IMR-90 (cell line): ENCODE data around the gene AP4M1. TPM values are rescaled to one million over a fixed set of nuclear protein-coding genes. Genes with fewer than 3 reads are reported as not detected.
A peak's percentile ranks its signal among the peaks of the same experiment; 100 is the strongest.

ENCODE experiments used
- ATAC-seq: fragments of 200-7000 bp; cut with Tn5 transposase; 2 replicates; pipeline ENCODE4 v1.9.1; 2020; ENCODE audit warnings: low read depth, mild to moderate bottlenecking, moderate library complexity
- BruUV-seq: library from RNA; stranded (reverse); fragments of 400-500 nt; replicated peaks from 2 replicates; lab custom pipeline; 2021; lab: Mats Ljungman, UMichigan
- CTCF ChIA-PET: fragments of 300-600 bp; formaldehyde crosslinking; extraction: SDS; loops from one replicate; lab custom pipeline; 2021; ENCODE audit warnings: antibody characterized with exemption; lab: Yijun Ruan, JAX
- POLR2A ChIA-PET: fragments of 300-600 bp; sonication (Branson Sonifier 250); formaldehyde crosslinking; loops from one replicate; lab custom pipeline; 2022; ENCODE audit warnings: antibody characterized with exemption; ENCODE audit not compliant: unreplicated experiment; lab: Charles Lee
- DNase-seq: peaks from one replicate; pipeline ENCODE4 v3.0.0; 2013
- H2AFZ ChIP-seq: replicated peaks from 2 replicates; pipeline ENCODE3; 2013; ENCODE audit warnings: low read length, mild to moderate bottlenecking; ENCODE audit not compliant: poor library complexity
- H2AK5ac ChIP-seq: 2 replicates; pipeline ENCODE4 v1.6.1; 2013; ENCODE audit warnings: low read depth, low read length, inconsistent platforms
- H2AK9ac ChIP-seq: replicated peaks from 2 replicates; pipeline ENCODE3; 2013; ENCODE audit warnings: mild to moderate bottlenecking, low read depth, low read length, moderate library complexity; ENCODE audit not compliant: poor library complexity
- H2BK120ac ChIP-seq: 2 replicates; pipeline ENCODE4 v1.6.1; 2013; ENCODE audit warnings: low read depth, low read length, inconsistent platforms
- H2BK15ac ChIP-seq: 3 replicates; pipeline ENCODE4 v1.6.1; 2013; ENCODE audit warnings: low read depth, low read length, inconsistent platforms
- H2BK20ac ChIP-seq: 2 replicates; pipeline ENCODE4 v1.6.1; 2013; ENCODE audit warnings: low read depth, mild to moderate bottlenecking, inconsistent platforms, low read length, moderate library complexity
- H2BK5ac ChIP-seq: 2 replicates; pipeline ENCODE4 v1.6.1; 2013; ENCODE audit warnings: mild to moderate bottlenecking, low read depth, low read length, inconsistent platforms; ENCODE audit not compliant: poor library complexity, severe bottlenecking
- H3K14ac ChIP-seq: replicated peaks from 2 replicates; pipeline ENCODE4 v1.6.1; 2013; ENCODE audit warnings: low read depth, low read length, inconsistent platforms
- H3K18ac ChIP-seq: 2 replicates; pipeline ENCODE4 v1.6.1; 2013; ENCODE audit warnings: low read depth, low read length, control low read depth
- H3K23ac ChIP-seq: 2 replicates; pipeline ENCODE4 v1.6.1; 2013; ENCODE audit warnings: low read depth, low read length, inconsistent platforms
- H3K27ac ChIP-seq: 2 replicates; pipeline ENCODE4 v1.5.1; 2013; ENCODE audit warnings: mild to moderate bottlenecking, control low read depth, low read length; ENCODE audit not compliant: insufficient read depth
- H3K27me3 ChIP-seq: 2 replicates; pipeline ENCODE4 v1.6.1; 2013; ENCODE audit warnings: low read length; ENCODE audit not compliant: control insufficient read depth, insufficient read depth
- H3K36me3 ChIP-seq: 2 replicates; pipeline ENCODE4 v1.6.1; 2013; ENCODE audit warnings: low read length, mixed read lengths; ENCODE audit not compliant: control insufficient read depth, insufficient read depth
- H3K4ac ChIP-seq: 2 replicates; pipeline ENCODE4 v1.6.1; 2013; ENCODE audit warnings: low read depth, low read length, inconsistent platforms
- H3K4me1 ChIP-seq: 2 replicates; pipeline ENCODE4 v1.6.1; 2013; ENCODE audit warnings: low read length, mixed read lengths; ENCODE audit not compliant: control insufficient read depth, insufficient read depth
- H3K4me2 ChIP-seq: 2 replicates; pipeline ENCODE4 v1.6.1; 2013; ENCODE audit warnings: low read depth, mild to moderate bottlenecking, control low read depth, low read length, moderate library complexity
- H3K4me3 ChIP-seq: 2 replicates; pipeline ENCODE4 v1.5.1; 2013; ENCODE audit warnings: low read depth, mild to moderate bottlenecking, control low read depth, low read length, moderate library complexity; ENCODE audit not compliant: insufficient read depth
- H3K56ac ChIP-seq: 2 replicates; pipeline ENCODE4 v1.6.1; 2013; ENCODE audit warnings: low read length, inconsistent platforms; ENCODE audit not compliant: insufficient read depth; ENCODE audit errors: extremely low read depth
- H3K79me1 ChIP-seq, 2 experiments: 2 replicates each; pipeline ENCODE4 v1.6.1; 2013; ENCODE audit warnings: low read length in 2 of 2, inconsistent platforms in 1 of 2, low read depth in 1 of 2
- H3K9ac ChIP-seq: 2 replicates; pipeline ENCODE4 v1.6.1; 2013; ENCODE audit warnings: low read depth, low read length, control low read depth
- H3K9me1 ChIP-seq: 2 replicates; pipeline ENCODE4 v1.6.1; 2013; ENCODE audit warnings: low read length, inconsistent platforms; ENCODE audit not compliant: insufficient read depth
- H3K9me3 ChIP-seq: 2 replicates; pipeline ENCODE4 v1.6.1; 2013; ENCODE audit warnings: low read length; ENCODE audit not compliant: control insufficient read depth, insufficient read depth
- H4K20me1 ChIP-seq: 2 replicates; pipeline ENCODE4 v1.6.1; 2013; ENCODE audit warnings: low read length, inconsistent platforms; ENCODE audit not compliant: insufficient read depth
- H4K5ac ChIP-seq: 2 replicates; pipeline ENCODE4 v1.6.1; 2013; ENCODE audit warnings: mild to moderate bottlenecking, low read depth, low read length, control low read depth
- H4K8ac ChIP-seq, 2 experiments: 2 replicates each; pipeline ENCODE4 v1.6.1; 2013; ENCODE audit warnings: low read depth in 2 of 2, low read length in 2 of 2, control low read depth in 1 of 2, inconsistent platforms in 1 of 2
- H4K91ac ChIP-seq: 2 replicates; pipeline ENCODE4 v1.6.1; 2013; ENCODE audit warnings: low read depth, low read length, inconsistent platforms; ENCODE audit not compliant: insufficient read depth
- BHLHE40 ChIP-seq: fragments of 150-350 bp; IDR thresholded peaks from 2 replicates; pipeline ENCODE4 v1.6.1; 2016; ENCODE audit warnings: mild to moderate bottlenecking, low read depth, low read length
- CEBPB ChIP-seq: IDR thresholded peaks from 2 replicates; pipeline ENCODE4 v1.6.1; 2012; ENCODE audit warnings: low read depth, low read length, improper control_type of control experiment
- CHD1 ChIP-seq: IDR thresholded peaks from 2 replicates; pipeline ENCODE4 v1.6.1; 2012; ENCODE audit warnings: low read depth, low read length, improper control_type of control experiment
- FOS ChIP-seq: fragments of 150-350 bp; IDR thresholded peaks from 2 replicates; pipeline ENCODE4 v1.6.1; 2016; ENCODE audit warnings: low read depth, low read length
- MAFK ChIP-seq: IDR thresholded peaks from 2 replicates; pipeline ENCODE4 v1.6.1; 2012; ENCODE audit warnings: low read depth, low read length, improper control_type of control experiment
- MAZ ChIP-seq: IDR thresholded peaks from 2 replicates; pipeline ENCODE4 v1.6.1; 2012; ENCODE audit warnings: low read depth, mild to moderate bottlenecking, low read length, improper control_type of control experiment, moderate library complexity, borderline replicate concordance
- NFE2L2 ChIP-seq: fragments of 150-350 bp; IDR thresholded peaks from 2 replicates; pipeline ENCODE4 v1.6.1; 2016; ENCODE audit warnings: low read depth, mild to moderate bottlenecking, low read length
- POLR2A ChIP-seq: IDR thresholded peaks from 2 replicates; pipeline ENCODE4 v1.6.1; 2012; ENCODE audit warnings: mild to moderate bottlenecking, low read depth, low read length
- RAD21 ChIP-seq: IDR thresholded peaks from 2 replicates; pipeline ENCODE4 v1.6.1; 2012; ENCODE audit warnings: low read length, improper control_type of control experiment
- RCOR1 ChIP-seq: IDR thresholded peaks from 2 replicates; pipeline ENCODE4 v1.6.1; 2012; ENCODE audit warnings: mild to moderate bottlenecking, low read length, improper control_type of control experiment; ENCODE audit not compliant: insufficient replicate concordance
- RFX5 ChIP-seq: IDR thresholded peaks from 2 replicates; pipeline ENCODE4 v1.8.0; 2012; ENCODE audit warnings: low read depth, mild to moderate bottlenecking, low read length, moderate library complexity
- SMC3 ChIP-seq: fragments of 150-350 bp; IDR thresholded peaks from 2 replicates; pipeline ENCODE4 v1.6.1; 2016; ENCODE audit warnings: low read depth, mild to moderate bottlenecking, antibody characterized with exemption, low read length, moderate library complexity
- USF2 ChIP-seq: fragments of 150-350 bp; IDR thresholded peaks from 2 replicates; pipeline ENCODE4 v1.6.1; 2017; ENCODE audit warnings: mild to moderate bottlenecking, antibody characterized with exemption, low read length, low read depth
- WGBS, 2 experiments: methylation state at CpG; one replicate each; pipeline versions ENCODE4 v1.1.5 to v1.1.7; 2013; ENCODE audit warnings: missing lambda C conversion rate in 2 of 2; ENCODE audit not compliant: insufficient read length in 1 of 2; ENCODE audit errors: extremely low coverage in 2 of 2; 5-methylcytosine and 5-hydroxymethylcytosine counted together
- dilution Hi-C: fragments of 300-500 bp; cut with HindIII; formaldehyde crosslinking; loops from one replicate; pipeline ENCODE4 v1.14.3; 2018; ENCODE audit warnings: low sequenced_read_pairs; ENCODE audit not compliant: unreplicated experiment
- in situ Hi-C: fragments of 300-500 bp; cut with MboI; formaldehyde crosslinking; loops from 3 replicates; pipeline ENCODE4 v1.14.3; 2019; ENCODE audit warnings: low sequenced_read_pairs, inconsistent platforms, mixed read lengths
- intact Hi-C: fragments of 100-400 bp; cut with micrococcal nuclease; formaldehyde crosslinking; loops from 2 replicates; pipeline ENCODE4 v1.10.0; 2022
- polyA plus RNA-seq, 3 experiments: library from polyadenylated mRNA; depleted of rRNA; stranded (reverse); fragments of >200 nt; gene quantifications; 2 replicates each; pipeline ENCODE4 v1.2.3, GENCODE V29; 2012; ENCODE audit warnings: low replicate concordance in 1 of 3
- total RNA-seq: library from RNA; depleted of rRNA; stranded (reverse); fragments of >200 nt; gene quantifications from 2 replicates; pipeline ENCODE4 v1.2.3, GENCODE V29; 2012
- TF ChIP-seq, protein P1 (sequence below): conservative IDR thresholded peaks from 2 replicates; pipeline ENCODE4 v1.5.1; 2012; ENCODE audit warnings: mild to moderate bottlenecking, low read depth, low read length, improper control_type of control experiment

AP4M1 gene
- total and polyA plus RNA-seq, 2 of the 4 experiments (the other 2 are of a cell fraction), result 21.1 to 21.4 TPM

- Histone ChIP-seq H3K79me1 (peaks cover 32 to 77% of the 10 kb centered on the region in 2 experiments), H2AK9ac (peak overlapping the region; percentile 42), H3K4me3 (no peak overlapping the region), H3K56ac (no peak overlapping the region), H3K4me2 (no peak overlapping the region), H3K9ac (no peak overlapping the region), H3K9me3 (no peaks in the 10 kb centered on the region), H2AFZ (no peak overlapping the region), H2AK5ac (no peak overlapping the region), H4K91ac (no peak overlapping the region), H2BK120ac (no peak overlapping the region), H3K18ac (no peak overlapping the region), H2BK15ac (no peak overlapping the region), H4K20me1 (peaks cover 23% of the 10 kb centered on the region), H4K5ac (no peak overlapping the region), H3K27me3 (no peaks in the 10 kb centered on the region), H3K14ac (no peak overlapping the region), H4K8ac (no peak overlapping the region), H3K27ac (no peak overlapping the region), H2BK5ac (no peak overlapping the region), H3K4me1 (peaks cover 6% of the 10 kb centered on the region), H3K23ac (no peak overlapping the region), H3K4ac (no peak overlapping the region), H2BK20ac (no peak overlapping the region), H3K9me1 (no peaks in the 10 kb centered on the region), H3K36me3 (peaks cover 42% of the 10 kb centered on the region)
- POLR2A ChIA-PET, result interaction anchor here (0.6 kb wide), 1 partner anchor 67 kb away, joined by 3 read pairs; no protein-coding TSS in a partner anchor
- in situ Hi-C loops, result no loop called here
- WGBS, 2 experiments, result 100% methylated on average over 1 of the region's 16 CpGs; no CpG with 5 or more reads in 1 of the 2 experiments
- CTCF ChIA-PET, result no interaction called here
- ATAC-seq, result no peak
- DNase-seq, result no peak
- TF ChIP-seq POLR2A (no peak), MAFK (no peak), MAZ (no peak), USF2 (no peak), CEBPB (no peak), RFX5 (no peak), RCOR1 (no peak), FOS (no peak), RAD21 (no peak), CHD1 (no peak), BHLHE40 (no peak), SMC3 (no peak), NFE2L2 (no peak)
- TF ChIP-seq, protein P1, sequence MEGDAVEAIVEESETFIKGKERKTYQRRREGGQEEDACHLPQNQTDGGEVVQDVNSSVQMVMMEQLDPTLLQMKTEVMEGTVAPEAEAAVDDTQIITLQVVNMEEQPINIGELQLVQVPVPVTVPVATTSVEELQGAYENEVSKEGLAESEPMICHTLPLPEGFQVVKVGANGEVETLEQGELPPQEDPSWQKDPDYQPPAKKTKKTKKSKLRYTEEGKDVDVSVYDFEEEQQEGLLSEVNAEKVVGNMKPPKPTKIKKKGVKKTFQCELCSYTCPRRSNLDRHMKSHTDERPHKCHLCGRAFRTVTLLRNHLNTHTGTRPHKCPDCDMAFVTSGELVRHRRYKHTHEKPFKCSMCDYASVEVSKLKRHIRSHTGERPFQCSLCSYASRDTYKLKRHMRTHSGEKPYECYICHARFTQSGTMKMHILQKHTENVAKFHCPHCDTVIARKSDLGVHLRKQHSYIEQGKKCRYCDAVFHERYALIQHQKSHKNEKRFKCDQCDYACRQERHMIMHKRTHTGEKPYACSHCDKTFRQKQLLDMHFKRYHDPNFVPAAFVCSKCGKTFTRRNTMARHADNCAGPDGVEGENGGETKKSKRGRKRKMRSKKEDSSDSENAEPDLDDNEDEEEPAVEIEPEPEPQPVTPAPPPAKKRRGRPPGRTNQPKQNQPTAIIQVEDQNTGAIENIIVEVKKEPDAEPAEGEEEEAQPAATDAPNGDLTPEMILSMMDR, result no peak
- no TSS peak for BruUV-seq
- intact Hi-C loops, result no loop called here
- dilution Hi-C loops, result no loop called here
Measured at GRCh38 chr7:100153708-100154535, 52.5 kb downstream of the AP4M1 start.
